ENCODE measurements around the gene UQCRQ. TPM values are rescaled to one million over a fixed set of nuclear protein-coding genes. Genes with fewer than 3 reads are reported as not detected.

The UQCRQ gene
- total RNA-seq, 1 experiment from 2014 or later, result 306 TPM

GRCh38 chr5:132890817-132891216 is 24.4 kb downstream of the UQCRQ start:
- Histone ChIP-seq H3K18ac (ENCODE audit: insufficient read length, low read depth, low read length) (no peak overlapping the region), H2BK12ac (ENCODE audit: insufficient read length, low read depth, low read length) (no peak overlapping the region), H3K56ac (ENCODE audit: insufficient read length, low read depth, low read length) (no peak overlapping the region), H3K14ac (ENCODE audit: insufficient read depth, low read length) (no peak overlapping the region), H2AFZ (ENCODE audit: low read length) (no peak overlapping the region), H3K4me2 (ENCODE audit: insufficient read depth, insufficient read length, low read length) (no peak overlapping the region), H3K23ac (ENCODE audit: insufficient read length, low read depth, low read length) (no peak overlapping the region), H4K20me1 (ENCODE audit: control insufficient read depth, insufficient read depth, insufficient read length) (no peaks in the 10 kb centered on the region), H2BK5ac (ENCODE audit: insufficient read length, low read length) (no peak overlapping the region), H3K4me1 (ENCODE audit: insufficient read depth, low read length) (no peaks in the 10 kb centered on the region), H3K4ac (ENCODE audit: low read depth, low read length) (no peak overlapping the region), H2BK20ac (ENCODE audit: low read depth, low read length, poor library complexity, severe bottlenecking) (no peak overlapping the region), H3K27ac (ENCODE audit: insufficient read length, low read depth, low read length) (no peak overlapping the region), H4K8ac (replicated peaks; ENCODE audit: insufficient read length, low read depth, low read length) (no peak overlapping the region), H3K23me2 (ENCODE audit: insufficient read length, low read depth, low read length, poor library complexity, severe bottlenecking) (no peaks in the 10 kb centered on the region), H2AK5ac (ENCODE audit: insufficient read length, low read length) (no peak overlapping the region), H2BK15ac (ENCODE audit: low read depth, low read length) (no peak overlapping the region), H3K27me3 (ENCODE audit: insufficient read depth, low read length) (no peaks in the 10 kb centered on the region), H2BK120ac (ENCODE audit: low read depth, low read length, poor library complexity, severe bottlenecking) (no peak overlapping the region), H3K79me1 (ENCODE audit: insufficient read depth, low read depth, low read length, poor library complexity, severe bottlenecking) (no peaks in the 10 kb centered on the region), H4K91ac (ENCODE audit: insufficient read length, low read depth, low read length) (no peak overlapping the region), H3K9ac (ENCODE audit: extremely low read depth, insufficient read length, low read length) (no peak overlapping the region), H3K9me3 (ENCODE audit: control insufficient read depth, low read depth, low read length) (no peaks in the 10 kb centered on the region), H3K79me2 (ENCODE audit: insufficient read depth, low read length) (no peaks in the 10 kb centered on the region), H3T11ph (ENCODE audit: low read length) (no peak overlapping the region), H4K5ac (ENCODE audit: insufficient read length, low read depth, low read length) (no peak overlapping the region)
- Mint-ChIP-seq H3K27me3 (ENCODE audit: low read depth) (no peaks in the 10 kb centered on the region), H3K27ac (no peak overlapping the region), H3K9me3 (no peaks in the 10 kb centered on the region), H3K36me3 (ENCODE audit: insufficient read depth in 1 of 3, low read depth in 3 of 3) (peaks cover 35 to 77% (median 75%) of the 10 kb centered on the region in 3 experiments; a peak in 6 of 7 replicates), H3K4me1 (no peaks in the 10 kb centered on the region), H3K4me3 (no peak overlapping the region)
- no peak for DNase-seq
- WGBS (ENCODE audit: extremely low coverage, insufficient read length, low lambda C conversion rate), result no CpG with 5 or more reads among the region's 4 CpGs
- TF ChIP-seq CTCF (conservative IDR thresholded peaks at IDR 0.05), result no peak

All from H9 (cell line).